Stimulated activated CD4-positive, alpha-beta T cell treated with anti-CD3 and anti-CD28 coated beads, Interleukin-4, amount 100 ng/mL, for 24 hours (primary cell): Measurements from ENCODE around the gene BCAS3.

ENCODE experiments used
- DNase-seq: peaks from one replicate; pipeline ENCODE4 v3.0.0-alpha.2; 2020

BCAS3 gene

DNA sequence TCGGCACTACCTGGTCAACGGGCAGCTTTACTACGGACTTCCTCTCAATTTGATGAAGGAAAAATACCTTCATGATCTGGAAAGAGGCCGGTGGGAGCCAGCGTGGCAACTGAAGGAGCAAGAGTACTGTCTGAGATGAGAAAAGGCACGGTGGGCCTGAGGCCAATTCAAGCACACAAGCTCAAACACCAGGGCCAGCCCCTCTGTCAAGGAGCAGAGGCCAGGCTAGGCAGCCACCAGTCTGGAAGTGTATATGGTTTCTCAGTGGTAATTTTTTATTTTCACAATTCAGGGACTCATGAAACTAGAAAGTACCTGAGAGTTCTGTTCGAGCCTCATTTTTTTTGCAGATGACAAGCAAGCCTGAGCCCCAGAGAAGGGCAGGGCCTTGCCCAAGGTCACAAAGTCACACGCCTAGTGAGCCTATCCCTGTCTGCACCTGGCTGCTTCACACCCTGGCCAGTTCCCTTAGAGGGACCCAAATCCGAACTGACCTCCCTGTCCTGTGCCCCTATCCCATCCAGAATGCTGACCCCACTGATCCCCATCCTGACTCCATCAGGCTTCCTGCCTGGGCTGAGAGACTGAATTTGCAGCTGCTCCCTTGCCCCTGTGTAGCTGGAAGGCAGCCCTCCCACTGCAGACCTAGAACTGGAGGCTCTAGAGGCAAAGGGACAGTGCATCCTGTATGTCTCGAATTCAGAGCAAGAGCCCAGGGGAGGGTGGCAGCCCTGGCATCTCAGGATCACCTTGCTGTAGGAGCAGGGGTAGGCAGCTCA, 717.2 kb downstream of the BCAS3 start:
- no peak for DNase-seq

DNA sequence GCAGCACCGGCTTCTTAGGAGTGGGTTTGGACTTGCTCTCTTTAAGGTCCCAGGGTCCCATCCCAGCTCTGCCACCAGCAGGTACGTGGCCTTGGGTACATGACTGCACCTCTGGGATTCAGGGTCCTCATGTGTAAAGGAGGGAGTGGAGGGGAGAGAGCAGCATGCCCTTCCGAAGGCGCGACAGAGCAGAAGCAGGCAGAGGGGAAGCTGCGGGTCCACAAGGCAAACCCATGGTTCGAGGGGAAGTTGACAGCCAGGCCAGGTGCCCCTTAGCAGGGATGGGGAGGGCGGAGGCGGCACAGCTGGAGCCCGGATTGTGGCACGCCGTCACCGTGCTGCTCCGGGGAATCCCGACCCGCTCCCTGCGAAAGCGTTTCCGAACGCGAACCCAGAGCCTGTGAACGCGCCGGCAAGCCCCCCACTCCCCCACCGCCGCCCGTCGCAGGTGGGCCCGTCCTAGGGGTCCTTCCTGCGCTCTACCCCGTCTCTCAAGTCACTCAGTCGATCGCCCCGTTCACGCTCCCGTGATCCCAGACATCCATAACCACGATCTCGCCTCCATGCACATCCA, 717.8 kb downstream of the BCAS3 start:
- no peak for DNase-seq

- DNase-seq: no peak
Observed at GRCh38 chr17:61395983-61396585, 718.4 kb downstream of the BCAS3 start.

GRCh38 chr17:61396586-61397085, 719.0 kb downstream of the BCAS3 start:
- DNase-seq: no peak

GRCh38 chr17:61397086-61397842, 719.6 kb downstream of the BCAS3 start:
- no peak for DNase-seq

- DNase-seq: no peak
Observed at GRCh38 chr17:61398721-61399130, 721.1 kb downstream of the BCAS3 start.

DNA sequence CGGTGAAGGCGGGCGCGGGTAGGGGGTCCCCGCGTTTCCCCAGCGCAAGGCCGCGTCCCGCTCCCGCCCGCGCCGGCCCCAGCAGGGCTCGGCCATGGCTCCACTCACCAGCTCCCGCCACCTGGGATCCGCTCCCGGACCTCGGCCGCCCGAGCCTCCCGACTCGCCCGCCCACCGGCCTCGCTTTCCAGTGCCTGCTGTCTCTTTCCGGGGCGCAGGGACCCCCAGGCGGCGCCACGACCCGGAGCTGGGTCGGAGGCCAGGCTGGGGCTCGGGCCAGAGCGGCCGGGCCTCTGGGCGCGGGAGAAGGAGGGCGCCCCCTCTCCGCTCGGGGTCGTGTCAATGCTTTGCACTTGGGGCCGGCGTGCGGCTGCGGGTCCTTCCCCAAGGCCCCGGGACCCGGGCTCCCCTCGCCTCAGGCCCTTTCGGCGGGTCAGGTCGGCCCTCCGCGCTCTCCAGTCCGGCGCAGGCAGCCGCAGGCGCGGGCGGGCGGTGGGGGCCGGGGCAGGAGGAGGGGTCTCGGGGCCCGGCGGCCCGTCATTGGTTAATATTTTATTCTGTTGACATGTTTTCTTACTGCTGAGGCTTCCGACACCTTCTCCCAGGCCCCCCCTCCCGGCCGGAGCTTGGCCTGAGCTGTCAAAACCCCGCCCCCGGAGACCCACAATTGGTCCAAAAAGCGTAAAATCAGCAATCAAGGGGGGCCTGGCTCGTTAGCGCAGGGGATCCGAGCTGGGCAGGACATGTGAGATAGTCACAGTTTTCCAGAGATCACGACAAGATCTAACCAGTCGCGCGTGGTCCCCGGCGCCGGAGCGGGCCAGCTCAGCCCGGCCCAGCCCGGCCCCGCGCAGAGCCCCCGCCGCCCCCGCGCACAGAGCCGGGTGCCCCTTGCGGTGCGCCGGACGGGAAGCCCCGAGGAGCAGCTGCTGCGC, 721.7 kb downstream of the BCAS3 start, which contains the start of gene TBX2:
Gene TBX2 (plus strand): TSS at position 713 of the 935 bp plus-strand sequence. CDS start 334 bp downstream, outside the sequence.
- DNase-seq: no peak

- DNase-seq: no peak
Observed at GRCh38 chr17:61400066-61400716, 722.5 kb downstream of the BCAS3 start.

DNA sequence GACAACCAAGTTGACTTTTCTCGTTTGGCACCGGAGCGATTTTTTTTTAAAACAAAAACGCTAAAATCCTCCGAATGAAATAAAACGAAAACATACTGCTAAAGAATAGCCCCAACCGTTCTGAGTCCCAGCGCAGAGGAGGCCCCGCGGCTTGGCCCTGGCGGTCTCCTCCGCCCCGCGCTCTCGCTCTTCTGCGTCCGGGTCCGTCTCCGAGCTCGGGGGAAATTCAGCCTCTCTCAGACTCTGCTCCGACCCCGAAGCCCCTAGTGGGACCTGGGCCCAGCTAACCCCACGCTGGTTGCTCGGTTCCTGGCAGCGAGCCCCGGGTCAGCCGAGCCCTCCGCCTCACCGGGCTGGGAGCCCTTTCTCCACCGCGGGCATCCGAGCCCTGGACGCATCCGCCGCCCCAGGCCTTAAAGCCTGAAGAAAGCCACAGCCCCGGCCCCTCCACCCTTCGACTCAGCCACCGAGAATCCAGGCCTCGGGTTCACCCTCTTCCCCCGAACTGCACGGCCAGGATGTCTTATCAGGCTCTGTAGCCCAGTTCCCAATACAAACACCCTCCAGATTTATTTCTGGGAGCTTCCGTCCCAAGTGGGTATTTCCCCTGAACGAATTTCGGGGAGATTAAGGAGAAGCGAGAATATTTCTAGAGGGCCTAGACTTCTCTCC, 723.2 kb downstream of the BCAS3 start:
- DNase-seq: no peak

- DNase-seq: no peak
Observed at GRCh38 chr17:61401389-61402072, 723.9 kb downstream of the BCAS3 start.

DNA sequence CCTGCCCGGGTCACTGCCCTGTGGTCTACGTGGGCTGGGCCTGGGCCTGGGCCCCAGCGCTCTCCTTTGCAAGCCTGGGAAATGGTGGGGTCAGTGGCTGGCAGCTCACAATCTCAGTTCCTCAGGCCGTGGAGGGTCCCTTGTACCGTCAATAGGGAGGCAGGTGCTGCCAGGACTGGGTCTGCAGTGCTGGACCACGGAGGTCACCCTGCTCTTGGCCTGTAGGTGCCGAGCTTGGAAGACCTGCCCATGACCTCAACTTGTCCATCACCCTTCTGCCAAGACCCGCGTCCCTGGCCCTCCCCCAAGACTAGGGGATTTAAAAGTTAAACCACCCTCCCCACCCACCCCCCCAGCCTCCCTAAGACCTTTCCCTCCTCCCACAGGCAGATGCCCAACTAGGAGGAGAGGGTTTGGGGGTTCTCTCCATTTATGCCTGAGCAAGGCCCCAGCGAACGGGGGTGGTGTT, 724.5 kb downstream of the BCAS3 start:
- DNase-seq: no peak

DNA sequence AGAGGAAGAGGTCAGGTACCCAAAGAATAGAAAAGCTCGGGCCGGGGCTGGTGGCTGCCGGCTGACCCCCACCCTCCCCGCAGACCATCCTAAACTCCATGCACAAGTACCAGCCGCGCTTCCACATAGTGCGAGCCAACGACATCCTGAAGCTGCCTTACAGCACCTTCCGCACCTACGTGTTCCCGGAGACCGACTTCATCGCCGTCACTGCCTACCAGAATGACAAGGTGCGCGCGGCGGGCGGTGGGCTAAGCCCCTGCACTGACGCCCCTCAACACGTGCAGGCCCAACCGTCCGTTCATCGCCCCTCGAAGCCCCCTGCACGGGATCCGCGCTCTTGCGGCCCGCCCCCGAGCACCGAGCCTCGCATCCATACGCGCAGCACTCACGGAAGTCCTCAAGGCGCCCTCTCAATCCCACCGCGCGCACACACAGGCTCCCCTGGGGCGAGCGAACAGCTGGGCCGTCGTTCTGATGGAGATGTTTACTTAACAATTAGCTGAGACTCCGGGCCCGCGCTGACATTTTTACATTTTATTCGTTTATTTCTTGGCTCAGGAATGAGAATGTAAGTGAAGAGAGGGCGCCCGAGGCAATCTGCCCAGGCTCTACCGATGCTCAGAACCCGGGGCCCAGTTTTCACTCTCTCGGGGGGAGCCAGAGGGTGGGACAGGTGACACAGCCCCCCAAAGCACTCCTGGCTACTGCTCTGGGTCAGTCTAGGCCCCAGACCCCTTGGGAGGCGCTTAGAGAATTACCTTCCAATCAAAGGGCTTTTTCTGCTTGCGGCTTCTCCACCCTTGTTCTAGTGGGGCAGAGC, 725.5 kb downstream of the BCAS3 start:
- DNase-seq: no peak

DNA sequence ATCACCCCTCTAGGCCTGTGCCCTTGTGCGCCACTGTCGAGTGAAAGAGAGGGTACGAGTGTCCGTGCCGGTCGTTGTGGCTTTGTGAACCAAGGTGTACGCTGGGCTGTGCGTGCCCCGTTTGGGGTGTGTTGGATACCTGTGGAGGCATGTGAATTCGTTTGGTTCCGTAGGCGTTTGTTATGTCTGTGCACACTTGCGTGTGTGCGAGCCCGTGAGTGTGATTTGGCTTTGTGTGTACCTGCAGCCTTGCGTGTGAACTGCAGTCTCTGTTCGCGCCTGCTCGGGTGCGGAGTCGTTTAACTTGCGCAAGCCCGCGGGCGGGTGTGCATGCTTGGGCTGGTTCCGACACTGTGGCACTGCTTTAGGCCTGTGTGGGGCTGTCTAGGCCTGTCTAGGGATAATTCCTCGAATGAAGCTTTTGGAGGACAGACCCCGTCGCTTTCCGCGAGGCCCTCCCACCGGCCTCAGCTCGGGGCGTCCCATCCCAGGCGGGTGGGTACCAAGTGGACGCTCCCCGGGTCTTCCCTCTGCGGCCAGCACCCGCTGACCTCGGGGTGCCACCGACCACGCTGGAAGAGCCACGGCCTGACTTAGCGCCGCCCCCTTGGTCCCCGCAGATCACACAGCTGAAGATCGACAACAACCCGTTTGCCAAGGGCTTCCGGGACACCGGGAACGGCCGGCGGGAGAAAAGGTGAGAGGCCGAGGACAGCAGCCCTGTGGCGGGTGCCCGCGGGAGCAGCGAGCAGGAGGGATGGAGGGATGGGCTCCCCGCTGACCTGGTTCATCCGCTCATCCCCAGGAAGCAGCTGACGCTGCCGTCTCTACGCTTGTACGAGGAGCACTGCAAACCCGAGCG, 726.4 kb downstream of the BCAS3 start:
- DNase-seq: no peak

GRCh38 chr17:61404663-61404912, 726.9 kb downstream of the BCAS3 start:
- DNase-seq: no peak

- no peak for DNase-seq
Observed at GRCh38 chr17:61404913-61405685, 727.4 kb downstream of the BCAS3 start.

- no peak for DNase-seq
Observed at GRCh38 chr17:61405686-61406536, 728.3 kb downstream of the BCAS3 start.

GRCh38 chr17:61406537-61406845, 728.8 kb downstream of the BCAS3 start:
- no peak for DNase-seq
